ENCODE data around the gene SDHB.

GRCh38 chr1:16999863-17000262 is 54.0 kb downstream of the SDHB start:
- TF ChIP-seq CTCF (conservative IDR thresholded peaks at IDR 0.05; ENCODE audit: low read length) (peak; percentile 26), EZH2phosphoT487 (IDR thresholded peaks at IDR 0.05; ENCODE audit: borderline replicate concordance) (no peak)
